Lower leg skin (tissue), 4 donors: ENCODE data around the gene OBSL1. TPM values are rescaled to one million over a fixed set of nuclear protein-coding genes. Genes with fewer than 3 reads are reported as not detected.

Experiments used
- DNase-seq, 2 donors: peaks; one replicate each; pipeline ENCODE4 v3.0.0-alpha.2; 2019; ENCODE audit warnings: low spot score in 2 of 2
- H3K4me3 ChIP-seq: fragments of 200-600 bp; sonication (generic); 2 replicates; pipeline ENCODE4 v1.5.1; 2017; ENCODE audit warnings: mild to moderate bottlenecking, low read depth; ENCODE audit not compliant: poor library complexity, severe bottlenecking
- CTCF ChIP-seq, 3 donors: fragments of 450-650 bp; IDR thresholded peaks; one replicate each; pipeline ENCODE4 v1.5.1; 2016; ENCODE audit warnings: antibody characterized with exemption in 3 of 3, mild to moderate bottlenecking in 3 of 3, moderate library complexity in 2 of 3
- POLR2A ChIP-seq, 2 donors: fragments of 450-650 bp; IDR thresholded peaks; one replicate each; pipeline ENCODE4 v1.6.1; 2016 to 2017; ENCODE audit warnings: antibody characterized with exemption in 2 of 2, mild to moderate bottlenecking in 1 of 2, moderate library complexity in 1 of 2
- WGBS, 2 donors: methylation state at CpG; one replicate each; pipeline ENCODE4 v1.1.5; 2018; 5-methylcytosine and 5-hydroxymethylcytosine counted together
- intact Hi-C: fragments of 100-400 bp; cut with DNase I; formaldehyde crosslinking; loops from one replicate; pipeline ENCODE4 v1.15.0; 2023; ENCODE audit warnings: low total_unique reads
- total RNA-seq, 4 donors: library from RNA; depleted of rRNA; stranded (reverse); fragments of >200 nt; gene quantifications; one replicate each; pipeline ENCODE4 v1.1.0, GENCODE V29; 2016

OBSL1 gene
- total RNA-seq, 4 donors from 2014 or later: 34.2 to 52.7 (median 42.7) TPM

- no peak for DNase-seq
- H3K4me3 ChIP-seq: peak overlapping the region; percentile 41
- 0% methylated on average over 28 to 31 of the region's 66 CpGs for WGBS, 2 donors
- TF ChIP-seq CTCF (IDR thresholded peaks at IDR 0.05) (no peak), POLR2A (IDR thresholded peaks at IDR 0.05) (no peak)
- intact Hi-C loops: loop anchor here (5.0 kb wide), 1 partner anchor 144 kb away; no protein-coding TSS in a partner anchor
These were observed 28.3 kb downstream of the OBSL1 start for GRCh38 chr2:219542931-219543595.

- intact Hi-C loops: loop anchor here (5.0 kb wide), 1 partner anchor 146 kb away; no protein-coding TSS in a partner anchor
- H3K4me3 ChIP-seq: no peak overlapping the region
- peak; percentile 54 to 93 for DNase-seq
- 6 to 27% methylated on average over 29 to 39 of the region's 48 CpGs for WGBS, 2 donors
- no peak for TF ChIP-seq POLR2A (IDR thresholded peaks at IDR 0.05)
- TF ChIP-seq CTCF (IDR thresholded peaks at IDR 0.05): peak in 1 of 3 donors; percentile 80
These were observed 29.6 kb downstream of the OBSL1 start for GRCh38 chr2:219541611-219542180.

GRCh38 chr2:219540784-219541504 lies 30.4 kb downstream of the OBSL1 start:
- DNase-seq: no peak
- WGBS, 2 donors: 91 to 94% methylated on average over 11 to 12 of the region's 12 CpGs
- TF ChIP-seq CTCF (IDR thresholded peaks at IDR 0.05) (no peak), POLR2A (IDR thresholded peaks at IDR 0.05) (no peak)
- intact Hi-C loops: loop anchor here (5.0 kb wide), 1 partner anchor 146 kb away; no protein-coding TSS in a partner anchor
- no peak overlapping the region for H3K4me3 ChIP-seq

GRCh38 chr2:219539926-219540678 lies 31.2 kb downstream of the OBSL1 start:
- TF ChIP-seq CTCF (IDR thresholded peaks at IDR 0.05): no peak
- TF ChIP-seq POLR2A (IDR thresholded peaks at IDR 0.05): no peak
- 90 to 94% methylated on average over 34 to 42 of the region's 46 CpGs for WGBS, 2 donors
- no peak for DNase-seq
- no peak overlapping the region for H3K4me3 ChIP-seq
- intact Hi-C loops: loop anchor here (5.0 kb wide), 1 partner anchor 147 kb away; no protein-coding TSS in a partner anchor

- no peak for TF ChIP-seq CTCF (IDR thresholded peaks at IDR 0.05)
- no peak for TF ChIP-seq POLR2A (IDR thresholded peaks at IDR 0.05)
- intact Hi-C loops: no loop called here
- DNase-seq: no peak
- no peak overlapping the region for H3K4me3 ChIP-seq
- WGBS, 2 donors: 88 to 90% methylated on average over 32 of the region's 32 CpGs
These were observed 32.2 kb downstream of the OBSL1 start for GRCh38 chr2:219538956-219539788.
